ENCODE results near the gene UBA5. TPM values are rescaled to one million over a fixed set of nuclear protein-coding genes. Genes with fewer than 3 reads are reported as not detected.

Gene UBA5
- total and polyA plus RNA-seq, 10 donors: 19.2 to 71.5 (median 46.5) TPM

DNA sequence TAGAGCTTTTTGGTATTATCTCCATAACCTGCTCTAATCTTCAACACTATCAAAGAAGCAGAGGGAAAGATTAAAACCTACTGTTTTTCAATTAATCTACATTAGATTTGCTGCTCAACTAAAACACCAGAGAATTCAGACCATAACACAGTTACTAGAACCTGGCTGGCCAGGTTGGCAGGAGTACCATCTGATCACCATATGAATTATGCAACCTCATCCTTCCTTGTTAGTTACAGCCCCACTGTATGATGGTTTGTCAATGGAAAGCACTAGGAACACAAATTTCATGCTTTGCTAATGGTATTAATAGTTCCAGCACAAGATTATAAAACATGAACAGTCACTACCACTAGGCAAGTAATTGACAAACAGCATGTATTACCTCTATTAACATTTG is 56.2 kb downstream of the UBA5 start:
- no peak overlapping the region for H3K27ac ChIP-seq
- DNase-seq: no peak
- no peak overlapping the region for H3K4me3 ChIP-seq
- intact Hi-C loops (cut with DNase I; ENCODE audit: low total_unique reads): no loop called here
- TF ChIP-seq, protein P1, sequence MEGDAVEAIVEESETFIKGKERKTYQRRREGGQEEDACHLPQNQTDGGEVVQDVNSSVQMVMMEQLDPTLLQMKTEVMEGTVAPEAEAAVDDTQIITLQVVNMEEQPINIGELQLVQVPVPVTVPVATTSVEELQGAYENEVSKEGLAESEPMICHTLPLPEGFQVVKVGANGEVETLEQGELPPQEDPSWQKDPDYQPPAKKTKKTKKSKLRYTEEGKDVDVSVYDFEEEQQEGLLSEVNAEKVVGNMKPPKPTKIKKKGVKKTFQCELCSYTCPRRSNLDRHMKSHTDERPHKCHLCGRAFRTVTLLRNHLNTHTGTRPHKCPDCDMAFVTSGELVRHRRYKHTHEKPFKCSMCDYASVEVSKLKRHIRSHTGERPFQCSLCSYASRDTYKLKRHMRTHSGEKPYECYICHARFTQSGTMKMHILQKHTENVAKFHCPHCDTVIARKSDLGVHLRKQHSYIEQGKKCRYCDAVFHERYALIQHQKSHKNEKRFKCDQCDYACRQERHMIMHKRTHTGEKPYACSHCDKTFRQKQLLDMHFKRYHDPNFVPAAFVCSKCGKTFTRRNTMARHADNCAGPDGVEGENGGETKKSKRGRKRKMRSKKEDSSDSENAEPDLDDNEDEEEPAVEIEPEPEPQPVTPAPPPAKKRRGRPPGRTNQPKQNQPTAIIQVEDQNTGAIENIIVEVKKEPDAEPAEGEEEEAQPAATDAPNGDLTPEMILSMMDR (IDR thresholded peaks at IDR 0.05 in 8 of 11, conservative IDR thresholded peaks at IDR 0.05 in 3 of 11): no peak
- no peak for TF ChIP-seq POLR2A (IDR thresholded peaks at IDR 0.05)
- TF ChIP-seq POLR2AphosphoS5 (IDR thresholded peaks at IDR 0.05): no peak
- H3K27me3 ChIP-seq (replicated peaks in 1 of 7): no peaks in the 10 kb centered on the region
- H3K9me3 ChIP-seq: no peaks in the 10 kb centered on the region
- H3K36me3 ChIP-seq: peaks cover 0 to 80% (median 22%) of the 10 kb centered on the region in 6 donors
- peaks cover 13 to 40% (median 29%) of the 10 kb centered on the region in 6 donors for H3K4me1 ChIP-seq

DNA sequence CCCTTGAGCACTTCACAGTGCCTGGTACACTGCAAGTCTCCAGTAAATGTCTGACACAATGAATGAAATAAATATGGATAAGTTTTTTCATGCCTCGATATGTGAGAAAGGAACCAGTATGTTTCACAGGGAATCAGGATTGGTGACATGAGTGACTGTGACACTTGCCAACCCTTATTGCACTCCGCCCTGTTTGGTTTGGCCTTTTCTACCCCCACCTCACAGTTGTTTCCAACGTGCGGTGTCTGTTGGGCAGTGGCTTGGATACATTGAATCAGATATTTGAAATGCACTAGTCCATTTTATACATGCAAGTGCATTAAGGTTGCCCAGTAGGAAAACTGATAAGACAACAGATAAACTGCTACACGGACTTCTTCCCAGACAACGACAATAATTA is 60.1 kb downstream of the UBA5 start:
- Histone ChIP-seq H3K4me3 (peak overlapping the region in 6 of 8 donors; percentile 59 to 98 (median 78)), H3K36me3 (peaks cover 0 to 42% (median 11%) of the 10 kb centered on the region in 6 donors), H3K27ac (no peak overlapping the region), H3K27me3 (replicated peaks in 1 of 7) (no peaks in the 10 kb centered on the region), H3K4me1 (peaks cover 13 to 57% (median 39%) of the 10 kb centered on the region in 6 donors), H3K9me3 (no peaks in the 10 kb centered on the region)
- DNase-seq: no peak
- intact Hi-C loops (cut with DNase I; ENCODE audit: low total_unique reads): no loop called here
- TF ChIP-seq POLR2AphosphoS5 (IDR thresholded peaks at IDR 0.05) (no peak), POLR2A (IDR thresholded peaks at IDR 0.05) (no peak)
- TF ChIP-seq, protein P1 (IDR thresholded peaks at IDR 0.05 in 8 of 11, conservative IDR thresholded peaks at IDR 0.05 in 3 of 11): no peak
- WGBS, 5 donors: 73 to 85% (median 79%) methylated on average over 6 of the region's 6 CpGs

DNA sequence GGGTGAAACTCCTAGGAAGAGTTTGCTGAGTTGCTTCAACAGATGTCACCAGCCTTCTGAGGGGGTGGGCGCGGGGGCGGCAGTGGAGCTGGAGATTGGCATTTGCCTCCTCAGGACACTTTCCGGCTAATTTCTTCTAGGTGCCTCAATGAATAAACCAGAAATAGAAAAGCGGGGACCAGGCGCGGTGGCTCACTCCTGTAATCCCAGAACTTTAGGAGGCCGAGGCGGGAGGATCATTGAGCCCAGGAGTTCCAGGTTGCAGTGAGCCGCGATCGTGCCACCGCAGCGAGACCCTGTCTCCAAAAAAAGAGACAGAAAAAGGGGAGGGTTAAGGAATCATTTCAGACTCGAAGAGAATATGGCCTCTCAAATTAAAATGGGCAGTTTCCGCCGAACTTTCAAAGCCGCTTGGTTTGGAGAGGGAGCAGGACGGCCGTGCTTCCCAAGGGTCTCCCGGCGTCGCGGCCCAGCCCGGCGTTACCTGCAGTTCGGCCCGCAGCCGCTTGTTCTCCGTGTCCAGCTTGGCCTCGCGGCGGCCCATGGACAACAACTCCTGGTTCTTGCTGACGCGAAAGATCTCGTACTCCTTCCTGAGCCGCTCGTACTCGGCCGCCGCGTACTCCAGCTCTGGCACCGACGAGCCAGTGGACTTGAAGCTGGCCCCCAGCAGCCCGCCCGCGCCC is 61.5 kb downstream of the UBA5 start:
- no peaks in the 10 kb centered on the region for H3K27me3 ChIP-seq (replicated peaks in 1 of 7)
- WGBS, 5 donors: 5 to 10% (median 7%) methylated on average over 34 to 47 of the region's 47 CpGs
- no peaks in the 10 kb centered on the region for H3K9me3 ChIP-seq
- H3K4me1 ChIP-seq: peaks cover 13 to 60% (median 41%) of the 10 kb centered on the region in 6 donors
- peak; percentile 89 for DNase-seq
- peaks cover 0 to 28% (median 6%) of the 10 kb centered on the region in 6 donors for H3K36me3 ChIP-seq
- TF ChIP-seq POLR2AphosphoS5 (IDR thresholded peaks at IDR 0.05) (no peak), POLR2A (IDR thresholded peaks at IDR 0.05) (no peak)
- TF ChIP-seq, protein P1 (IDR thresholded peaks at IDR 0.05 in 8 of 11, conservative IDR thresholded peaks at IDR 0.05 in 3 of 11): peak in 7 of 11 experiments; percentile 28 to 64 (median 39)
- intact Hi-C loops (cut with DNase I; ENCODE audit: low total_unique reads): no loop called here
- H3K4me3 ChIP-seq: peak overlapping the region; percentile 59 to 98 (median 78)
- H3K27ac ChIP-seq: peak overlapping the region; percentile 85 to 99 (median 94)

DNA sequence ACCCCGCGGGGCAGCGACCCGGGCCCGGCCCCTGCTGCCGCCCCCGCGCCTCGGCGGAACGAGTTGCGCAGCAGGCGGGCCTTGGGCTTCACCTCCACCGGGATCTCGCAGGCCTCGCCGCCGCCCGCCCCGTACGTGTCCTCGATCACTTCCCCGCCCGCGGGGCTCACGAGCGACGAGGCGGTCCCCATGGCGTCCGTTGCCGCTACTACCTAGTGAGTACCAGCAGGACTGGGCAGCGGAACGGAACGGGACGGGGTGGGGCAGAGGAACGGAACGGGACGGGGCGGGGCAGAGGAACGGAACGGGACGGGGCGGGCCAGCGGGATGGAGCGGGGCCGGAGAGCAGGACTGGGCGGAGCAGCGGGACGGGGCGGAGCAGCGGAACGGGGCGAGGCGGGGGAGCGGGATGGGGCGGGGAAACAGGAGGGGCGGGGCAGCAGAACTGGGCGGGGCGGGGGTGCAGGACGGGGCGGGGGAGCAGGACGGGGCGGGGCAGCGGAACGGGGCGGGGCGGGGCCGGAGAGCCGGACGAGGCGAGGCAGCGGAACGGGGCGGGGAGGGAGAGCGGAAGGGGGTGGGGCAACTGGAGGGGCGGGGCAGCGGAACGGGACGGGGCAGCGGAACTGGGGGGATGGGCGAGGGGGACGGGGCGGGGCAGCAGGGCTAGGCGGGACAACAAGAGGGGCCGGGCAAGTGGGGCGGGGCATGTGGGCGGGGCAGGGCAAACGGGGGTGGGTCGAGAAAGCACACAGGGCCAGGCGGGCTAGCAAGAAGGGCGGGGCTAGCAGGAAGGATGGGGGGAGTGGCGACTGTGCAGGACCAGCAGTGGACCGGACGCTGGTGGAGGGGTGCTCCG is 62.3 kb downstream of the UBA5 start, which contains the start of gene NPHP3:
Gene NPHP3 (minus strand): TSS at position 245 of the 859 bp plus-strand sequence. CDS start 54 bp downstream, at position 191.
- Histone ChIP-seq H3K27me3 (replicated peaks in 1 of 7) (no peaks in the 10 kb centered on the region), H3K4me3 (peak within 1 kb of the TSS; percentile 59 to 98 (median 78)), H3K9me3 (no peaks in the 10 kb centered on the region), H3K27ac (peak within 1 kb of the TSS; percentile 85 to 99 (median 94)), H3K36me3 (peaks cover 0 to 20% (median 3%) of the 10 kb centered on the region in 6 donors), H3K4me1 (peaks cover 13 to 61% (median 42%) of the 10 kb centered on the region in 6 donors)
- intact Hi-C loops (cut with DNase I; ENCODE audit: low total_unique reads): no loop called here
- DNase-seq: peak; percentile 99
- 0 to 3% (median 1%) methylated on average over 34 to 93 of the region's 96 CpGs for WGBS, 5 donors
- TF ChIP-seq, protein P1 (IDR thresholded peaks at IDR 0.05 in 8 of 11, conservative IDR thresholded peaks at IDR 0.05 in 3 of 11): peak in 2 of 11 experiments; percentile 2 to 25
- TF ChIP-seq POLR2AphosphoS5 (IDR thresholded peaks at IDR 0.05): peak; percentile 92 to 94 (median 93)
- peak; percentile 38 to 71 (median 67) for TF ChIP-seq POLR2A (IDR thresholded peaks at IDR 0.05)

All from spleen (tissue), 11 donors.